Fibroblast of skin of left quadriceps (primary cell): ENCODE results near the gene KRT86.
"Not testable (repeated sequence)": the region's sequence is repeated elsewhere in the genome, so short reads cannot be mapped to it uniquely, and the experiment has no call there.

ENCODE experiments used
- DNase-seq, 2 experiments: peaks; one replicate each; pipeline ENCODE4 v3.0.0-alpha.2; 2013; ENCODE audit warnings: low read depth in 2 of 2

The KRT86 gene

GRCh38 chr12:52251367-52252051 is 22.9 kb upstream of the KRT86 start:
- DNase-seq, result no peak

GRCh38 chr12:52252175-52252615 is 22.2 kb upstream of the KRT86 start:
- DNase-seq, result not testable (repeated sequence)

GRCh38 chr12:52252728-52253343 is 21.6 kb upstream of the KRT86 start:
- no peak for DNase-seq

DNA sequence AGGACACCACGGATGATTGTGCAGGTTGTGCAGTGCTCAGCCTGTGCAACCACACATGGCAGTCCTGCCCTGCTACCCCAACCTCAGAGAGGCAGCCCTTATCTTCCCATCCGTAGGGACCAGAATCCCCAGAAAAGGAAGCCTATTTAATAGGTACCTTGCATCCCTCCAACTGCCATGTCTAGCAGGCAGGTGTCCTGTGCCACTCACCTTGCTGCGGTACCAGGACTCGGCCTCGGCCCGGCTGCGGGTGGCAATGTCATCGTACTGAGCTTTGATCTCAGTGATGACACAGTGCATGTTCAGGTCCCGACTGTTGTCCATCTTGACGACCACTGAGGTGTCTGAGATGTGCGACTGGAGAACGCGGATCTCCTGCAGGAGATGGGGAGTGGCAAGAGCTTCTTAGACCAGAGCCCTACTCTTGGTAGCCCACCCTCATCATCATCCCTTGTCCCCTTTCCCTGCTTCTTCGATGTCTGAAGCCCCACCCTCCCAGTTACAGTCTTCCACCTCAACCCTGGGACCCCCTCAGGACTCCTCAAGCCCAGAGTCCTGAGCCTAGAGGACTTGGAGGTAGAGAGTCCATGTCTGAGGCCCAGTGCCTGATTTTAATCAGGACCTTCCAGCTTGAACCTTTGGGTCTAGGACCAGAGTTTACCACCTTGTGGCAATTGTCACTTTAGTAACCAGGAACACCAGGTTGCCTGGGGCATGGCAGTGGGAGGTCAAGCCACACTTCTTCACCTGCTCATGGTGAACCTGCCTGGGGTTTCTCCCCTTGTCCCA is 20.9 kb upstream of the KRT86 start:
- no peak for DNase-seq

DNA sequence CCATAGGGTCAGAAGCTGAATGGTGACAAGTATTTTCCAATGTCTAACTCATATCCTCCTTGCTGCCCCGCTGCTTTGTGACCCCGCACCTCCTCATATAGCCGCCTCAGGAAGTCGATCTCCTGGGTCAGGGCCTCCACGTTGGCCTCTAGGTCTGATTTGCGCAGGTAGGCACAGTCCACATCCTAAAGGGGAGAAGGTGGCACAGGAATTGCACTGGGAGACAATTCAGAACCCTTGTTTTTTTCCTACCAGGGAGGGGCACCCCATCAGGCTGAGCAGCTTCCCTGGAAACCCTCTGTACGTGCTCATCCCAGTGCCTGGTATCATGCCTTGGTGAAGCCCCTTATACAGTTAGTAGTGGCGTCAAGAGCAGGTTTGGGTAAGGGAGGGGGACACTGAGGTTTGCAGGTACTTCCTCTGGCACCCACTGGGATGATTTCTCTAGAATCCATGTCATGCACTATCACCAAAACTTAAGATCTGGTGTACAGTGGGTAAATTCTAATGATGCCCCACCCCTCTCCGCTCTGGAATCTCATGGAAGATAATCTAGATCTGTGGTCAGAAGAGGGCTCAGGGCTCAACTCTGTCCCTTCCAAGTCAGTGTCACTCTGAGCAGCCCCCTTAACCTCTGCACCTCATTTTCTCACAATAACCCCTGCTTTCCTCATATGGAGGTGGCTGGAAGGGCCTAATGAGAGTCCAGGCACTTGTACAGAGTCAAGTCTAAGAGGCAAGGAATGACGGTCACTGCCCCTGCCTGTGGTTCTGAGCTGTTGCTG is 20.1 kb upstream of the KRT86 start:
- no peak for DNase-seq

GRCh38 chr12:52254965-52255751 is 19.3 kb upstream of the KRT86 start:
- DNase-seq, result no peak

DNA sequence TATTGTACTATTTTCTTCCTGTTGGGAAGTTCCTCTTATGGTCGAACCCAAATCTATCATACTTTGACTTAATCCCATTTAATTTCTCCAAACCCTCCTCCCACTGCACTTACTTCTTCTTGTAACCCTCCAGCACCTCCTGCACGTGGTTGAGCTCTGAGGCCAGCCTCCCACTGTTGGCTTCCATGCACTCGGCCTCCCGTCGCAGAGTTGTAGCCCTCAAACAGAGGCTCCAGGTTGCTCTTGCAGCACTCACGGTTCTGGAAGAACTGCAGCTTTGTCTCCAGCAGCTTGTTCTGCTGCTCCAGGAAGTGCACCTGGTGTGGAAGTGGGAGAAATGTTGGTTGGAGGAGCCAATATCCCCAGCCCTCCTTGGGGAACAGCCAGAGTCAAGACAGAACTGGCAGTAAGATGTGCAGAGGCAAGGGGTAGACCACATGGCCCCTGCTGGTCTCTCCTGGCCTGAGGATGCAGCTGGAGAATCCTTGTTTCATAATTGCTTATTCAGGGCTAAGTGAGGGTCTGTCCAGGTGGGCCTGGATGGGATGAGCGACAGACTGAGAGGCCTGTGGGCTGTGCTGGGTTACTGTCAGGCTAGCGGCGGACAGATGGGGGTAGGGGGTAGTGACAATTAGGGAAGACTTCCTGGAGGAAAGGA is 18.4 kb upstream of the KRT86 start:
- no peak for DNase-seq

- DNase-seq, result no peak
Measured at GRCh38 chr12:52256584-52256935, 17.9 kb upstream of the KRT86 start.

- DNase-seq, result no peak
Measured at GRCh38 chr12:52257074-52257551, 17.3 kb upstream of the KRT86 start.

GRCh38 chr12:52257922-52258321 is 16.5 kb upstream of the KRT86 start:
- not testable (repeated sequence) for DNase-seq

GRCh38 chr12:52258335-52258901 is 16.0 kb upstream of the KRT86 start:
- no peak for DNase-seq

DNA sequence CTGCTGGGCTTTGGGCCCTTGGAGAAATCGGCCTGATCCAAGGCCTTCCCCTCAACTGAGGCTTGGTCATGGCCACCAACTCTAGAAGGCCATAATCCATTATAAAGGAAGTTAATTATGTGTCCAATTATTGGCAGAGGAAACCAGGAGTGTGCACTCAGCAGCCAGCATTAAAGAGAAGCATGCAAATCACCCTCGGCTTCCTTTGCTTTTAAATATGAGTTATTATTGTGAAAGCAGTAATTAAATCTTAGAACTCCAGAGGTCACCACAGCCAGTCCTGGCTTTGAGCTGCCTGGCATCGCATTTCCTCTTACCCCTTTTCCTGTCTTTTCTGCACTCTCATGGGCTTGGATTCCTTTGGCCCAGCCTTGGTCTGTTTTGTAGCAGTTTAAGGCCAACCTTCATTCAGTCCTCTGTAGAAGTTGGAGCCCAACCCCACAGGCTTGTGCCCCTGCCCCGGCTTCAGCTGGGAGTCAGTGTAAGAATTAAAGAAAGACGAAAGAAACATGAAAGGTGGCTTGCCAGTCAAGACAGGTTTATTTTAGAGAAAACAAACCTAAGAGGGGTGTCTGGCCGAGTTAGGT is 14.7 kb upstream of the KRT86 start:
- DNase-seq, result no peak

DNA sequence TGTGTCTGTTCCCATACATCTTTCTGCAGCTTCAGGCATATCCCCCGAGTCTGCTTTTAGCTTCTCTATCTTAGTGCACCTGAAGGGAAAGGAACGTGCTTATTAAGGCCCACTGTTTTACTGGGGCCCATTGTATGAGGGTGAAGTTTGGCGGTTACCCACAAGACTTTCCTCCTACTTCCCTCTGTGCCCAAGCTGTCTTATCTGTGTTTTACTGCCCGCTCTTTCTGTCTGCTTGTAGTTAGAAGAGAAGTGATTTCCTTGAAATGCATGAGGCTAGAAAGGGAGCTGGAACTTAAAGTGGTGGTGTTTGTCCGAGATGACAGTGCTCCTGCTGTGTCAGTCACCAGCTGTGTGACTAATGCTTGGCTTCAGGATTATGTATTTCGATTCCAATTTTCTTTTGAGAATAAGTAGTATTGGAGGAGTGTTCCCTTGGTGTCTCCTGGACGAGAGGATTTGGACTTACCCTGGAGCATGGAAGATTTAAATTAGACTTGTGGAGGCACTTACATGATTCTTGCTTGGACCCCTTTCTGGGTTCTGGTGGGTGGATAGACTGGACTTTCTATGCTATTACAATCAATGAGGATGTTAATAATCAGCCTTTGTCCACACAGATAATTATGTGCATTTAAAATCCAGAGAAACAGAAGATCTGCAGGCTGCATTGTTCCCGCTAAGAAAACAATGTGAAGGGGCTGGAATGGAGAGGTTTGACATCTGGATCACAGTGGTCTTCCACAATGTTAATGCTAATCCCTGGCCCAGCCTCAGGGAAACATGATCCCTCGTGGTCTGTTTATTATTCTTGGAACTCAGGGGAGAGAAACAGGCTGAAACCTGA is 13.9 kb upstream of the KRT86 start:
- peak in 1 of 2 experiments; percentile 35 for DNase-seq

DNA sequence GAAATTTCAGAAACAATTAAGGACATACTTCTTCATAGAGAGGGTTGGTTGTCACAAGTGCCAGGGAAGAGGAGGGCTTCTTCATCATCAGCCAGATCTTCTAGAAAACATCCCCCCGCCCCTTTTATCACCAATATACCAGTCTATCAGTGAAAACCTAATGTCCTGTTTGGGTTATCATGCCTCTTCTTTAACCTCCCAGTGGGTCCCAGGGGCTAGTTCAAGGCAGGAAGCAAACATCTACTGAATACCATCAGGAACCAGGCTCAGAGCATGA is 13.3 kb upstream of the KRT86 start:
- DNase-seq, result no peak

DNA sequence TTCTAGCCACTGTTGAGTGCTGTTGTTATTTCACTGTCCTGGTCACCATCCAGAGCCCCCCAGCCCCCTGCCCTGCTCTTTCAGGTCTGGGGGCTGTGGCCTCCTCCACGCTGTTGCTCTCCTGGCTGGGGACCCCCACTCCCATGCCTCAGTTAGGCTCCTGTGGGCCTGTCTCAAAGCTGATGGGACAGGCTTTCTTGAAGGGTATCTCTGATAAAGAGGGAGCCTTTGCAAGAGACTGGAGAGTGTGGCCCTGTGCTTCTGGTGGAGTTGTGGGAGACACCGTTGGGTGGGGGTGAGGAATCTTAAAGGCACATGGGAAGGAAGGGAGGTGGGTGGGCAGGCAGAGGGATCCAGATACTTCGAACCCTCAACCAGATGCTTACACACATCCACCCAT is 12.2 kb upstream of the KRT86 start:
- DNase-seq, result no peak

- DNase-seq, result no peak
Measured at GRCh38 chr12:52263761-52264434, 10.5 kb upstream of the KRT86 start.

DNA sequence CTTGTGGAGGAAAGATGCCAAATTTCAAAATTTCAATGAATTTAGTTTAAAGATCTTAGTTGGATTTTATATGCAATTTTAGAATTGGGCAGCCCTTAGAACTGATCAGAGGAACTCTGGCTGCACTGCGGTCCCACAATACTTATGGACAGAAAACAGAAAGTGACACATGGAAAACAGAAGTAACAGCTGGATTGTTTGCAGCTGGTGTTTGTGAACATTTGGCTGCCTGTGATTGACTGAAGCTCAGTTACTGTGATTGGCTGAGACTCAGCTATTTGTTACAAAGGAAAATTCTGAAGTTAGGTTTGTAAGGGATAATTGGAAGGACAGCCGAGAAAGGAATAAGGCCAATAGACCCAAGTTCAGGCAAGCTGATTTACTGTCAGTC is 10.0 kb upstream of the KRT86 start:
- DNase-seq, result no peak

DNA sequence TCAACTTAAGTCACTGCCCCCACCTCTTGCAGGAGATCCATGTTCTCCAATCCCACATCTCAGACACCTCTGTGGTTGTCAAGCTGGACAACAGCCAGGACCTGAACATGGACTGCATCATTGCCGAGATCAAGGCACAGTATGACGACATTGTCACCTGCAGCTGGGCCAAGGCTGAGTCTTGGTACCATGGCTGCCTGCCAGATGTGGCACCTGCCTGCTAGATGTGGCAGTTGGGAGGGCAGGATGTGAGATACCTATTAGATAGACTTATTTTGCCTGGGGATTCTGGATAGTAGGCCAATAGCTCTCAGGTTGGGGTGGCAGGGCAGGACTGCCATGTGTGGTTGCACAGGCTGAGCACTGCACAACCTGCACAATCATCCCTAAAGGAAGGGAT is 7.9 kb upstream of the KRT86 start:
- DNase-seq, result no peak

DNA sequence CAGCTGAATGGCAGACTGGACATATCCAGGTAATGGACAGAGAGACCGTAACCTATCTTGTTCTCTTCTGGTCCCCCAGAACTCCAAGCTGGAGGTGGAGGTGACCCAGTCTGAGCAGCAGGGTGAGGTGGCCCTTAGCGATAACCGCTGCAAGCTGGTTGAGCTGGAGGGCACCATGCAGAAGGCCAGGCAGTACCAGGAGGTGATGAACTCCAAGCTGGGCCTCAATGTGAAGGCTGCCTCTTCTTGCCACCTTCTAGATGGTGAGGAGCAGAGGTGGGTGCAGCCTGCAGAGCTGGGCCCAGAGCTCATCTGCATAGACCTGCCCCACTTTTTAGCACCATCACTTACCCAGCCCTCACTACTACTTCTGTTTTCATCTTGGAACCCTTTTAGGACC is 7.2 kb upstream of the KRT86 start:
- no peak for DNase-seq
